Left lung (tissue), 10 donors: ENCODE measurements around the gene TMEM169. TPM values are rescaled to one million over a fixed set of nuclear protein-coding genes. Genes with fewer than 3 reads are reported as not detected.

Source experiments
- ATAC-seq: fragments of 200-7000 bp; cut with Tn5 transposase; one replicate; pipeline ENCODE4 v1.9.1; 2020; ENCODE audit warnings: moderate library complexity
- DNase-seq, 4 donors: peaks; one replicate each; pipeline ENCODE4 v3.0.0-alpha.2; 2013 to 2020
- H3K27ac ChIP-seq, 2 donors: fragments of 200-600 bp; sonication (generic) in 1 of 2; one replicate each; pipeline versions ENCODE4 v1.5.0 to v1.8.0; 2020 to 2021
- H3K27me3 ChIP-seq, 2 donors: fragments of 200-600 bp; sonication (generic) in 1 of 2; one replicate each; pipeline versions ENCODE4 v1.5.0 to v1.8.0; 2020 to 2021
- H3K36me3 ChIP-seq, 2 donors: fragments of 200-600 bp; sonication (generic) in 1 of 2; one replicate each; pipeline versions ENCODE4 v1.5.0 to v1.8.0; 2020 to 2021
- H3K4me1 ChIP-seq, 2 donors: fragments of 200-600 bp; one replicate each; pipeline ENCODE4 v1.8.0; 2021
- H3K4me3 ChIP-seq, 2 donors: fragments of 200-600 bp; sonication (generic) in 1 of 2; one replicate each; pipeline versions ENCODE4 v1.5.0 to v1.8.0; 2020 to 2021; ENCODE audit warnings: mild to moderate bottlenecking in 1 of 2
- H3K9me3 ChIP-seq, 2 donors: fragments of 200-600 bp; sonication (generic) in 1 of 2; one replicate each; pipeline versions ENCODE4 v1.5.0 to v1.8.0; 2020 to 2021
- CTCF ChIP-seq, 2 donors: fragments of 200-600 bp; sonication (generic) in 1 of 2; IDR thresholded peaks; one replicate each; pipeline versions ENCODE4 v1.5.0 to v1.8.0; 2021; ENCODE audit warnings: antibody characterized with exemption in 2 of 2
- intact Hi-C, 2 donors: fragments of 100-400 bp; cut with DNase I; formaldehyde crosslinking; loops; one replicate each; pipeline versions ENCODE4 v1.11.2 to v1.14.2; 2022
- polyA plus RNA-seq, 6 donors: library from polyadenylated mRNA; unstranded; fragments of 120-200 nt; gene quantifications; one replicate each; pipeline ENCODE4 v1.2.1, GENCODE V29; 2013; ENCODE audit not compliant: insufficient read length in 6 of 6
- total RNA-seq, 2 donors: library from RNA; stranded (reverse); fragmentation: NEBNext Ultra II Directional; extraction: Animal tissue kit (Norgen Biotek cat#: 25700); gene quantifications; one replicate each; pipeline ENCODE4 v1.2.1, GENCODE V29; 2021
- donor health status: DM: no; HTN: yes; CAD: no.
- donor health status: DM: no; HTN: no; CAD: no.

The TMEM169 gene
- total and polyA plus RNA-seq, 8 donors: 0.66 to 1.8 (median 1.1) TPM

GRCh38 chr2:216057688-216058193 lies 24.0 kb upstream of the TMEM169 start:
- H3K27ac ChIP-seq: peak overlapping the region; percentile 60 to 77
- H3K36me3 ChIP-seq: peaks cover 0 to 8% of the 10 kb centered on the region in 2 donors
- DNase-seq (peak in 1 of 4 donors; percentile 53), ATAC-seq (peak; percentile 97)
- no peak for TF ChIP-seq CTCF (IDR thresholded peaks at IDR 0.05)
- no peaks in the 10 kb centered on the region for H3K27me3 ChIP-seq
- intact Hi-C loops: no loop called here
- no peaks in the 10 kb centered on the region for H3K9me3 ChIP-seq
- H3K4me3 ChIP-seq: peak overlapping the region in 1 of 2 donors; percentile 1
- H3K4me1 ChIP-seq: peaks cover 0 to 18% of the 10 kb centered on the region in 2 donors

- ATAC-seq: no peak
- no peak overlapping the region for H3K27ac ChIP-seq
- no peaks in the 10 kb centered on the region for H3K9me3 ChIP-seq
- no peaks in the 10 kb centered on the region for H3K27me3 ChIP-seq
- DNase-seq: no peak
- peaks cover 0 to 18% of the 10 kb centered on the region in 2 donors for H3K4me1 ChIP-seq
- TF ChIP-seq CTCF (IDR thresholded peaks at IDR 0.05): no peak
- no peak overlapping the region for H3K4me3 ChIP-seq
- H3K36me3 ChIP-seq: peaks cover 0 to 21% of the 10 kb centered on the region in 2 donors
- intact Hi-C loops: no loop called here
Observed at GRCh38 chr2:216059233-216059834, 22.4 kb upstream of the TMEM169 start.

- intact Hi-C loops: no loop called here
- Histone ChIP-seq H3K27ac (no peak overlapping the region), H3K4me1 (no peaks in the 10 kb centered on the region), H3K27me3 (no peaks in the 10 kb centered on the region), H3K36me3 (peaks cover 0 to 40% of the 10 kb centered on the region in 2 donors), H3K4me3 (no peak overlapping the region), H3K9me3 (no peaks in the 10 kb centered on the region)
- ATAC-seq (peak; percentile 62), DNase-seq (no peak)
- TF ChIP-seq CTCF (IDR thresholded peaks at IDR 0.05): no peak
Observed at GRCh38 chr2:216064014-216064630, 17.6 kb upstream of the TMEM169 start.

- Histone ChIP-seq H3K4me3 (no peak overlapping the region), H3K9me3 (no peaks in the 10 kb centered on the region), H3K27ac (no peak overlapping the region), H3K36me3 (peaks cover 0 to 40% of the 10 kb centered on the region in 2 donors), H3K4me1 (no peaks in the 10 kb centered on the region), H3K27me3 (no peaks in the 10 kb centered on the region)
- TF ChIP-seq CTCF (IDR thresholded peaks at IDR 0.05): no peak
- intact Hi-C loops: no loop called here
- no peak for DNase-seq
- no peak for ATAC-seq
Observed at GRCh38 chr2:216064665-216065064, 17.1 kb upstream of the TMEM169 start.

- Histone ChIP-seq H3K36me3 (peaks cover 0 to 36% of the 10 kb centered on the region in 2 donors), H3K27ac (no peak overlapping the region), H3K9me3 (no peaks in the 10 kb centered on the region), H3K4me3 (no peak overlapping the region), H3K27me3 (no peaks in the 10 kb centered on the region), H3K4me1 (no peaks in the 10 kb centered on the region)
- TF ChIP-seq CTCF (IDR thresholded peaks at IDR 0.05): no peak
- ATAC-seq (no peak), DNase-seq (no peak)
- intact Hi-C loops: no loop called here
Observed at GRCh38 chr2:216066230-216066629, 15.5 kb upstream of the TMEM169 start.
